Activated CD8-positive, alpha-beta T cell treated with anti-CD3 and anti-CD28 coated beads for 36 hours (primary cell): ENCODE measurements around the gene IL4I1. TPM values are rescaled to one million over a fixed set of nuclear protein-coding genes. Genes with fewer than 3 reads are reported as not detected.

Experiments
- ATAC-seq: fragments of 200-7000 bp; cut with Tn5 transposase; one replicate; pipeline ENCODE4 v1.10.0; 2021; ENCODE audit warnings: mild to moderate bottlenecking, moderate library complexity
- CTCF ChIA-PET: fragments of 350-600 bp; sonication (Branson Sonifier 250); formaldehyde crosslinking; loops from one replicate; lab custom pipeline; 2021; ENCODE audit warnings: antibody characterized with exemption; lab: Charles Lee
- POLR2A ChIA-PET: fragments of 350-600 bp; sonication (Branson Sonifier 250); formaldehyde crosslinking; loops from one replicate; lab custom pipeline; 2021; ENCODE audit warnings: antibody characterized with exemption; lab: Charles Lee
- DNase-seq: peaks from one replicate; pipeline ENCODE4 v3.0.0-alpha.2; 2020
- H3K27ac Mint-ChIP-seq: one replicate; pipeline ENCODE4 v1.8.0; 2021; ENCODE audit warnings: mild to moderate bottlenecking, mixed read lengths
- H3K27me3 Mint-ChIP-seq: one replicate; pipeline ENCODE4 v1.8.0; 2021; ENCODE audit warnings: mixed read lengths
- H3K36me3 Mint-ChIP-seq: one replicate; pipeline ENCODE4 v1.8.0; 2021; ENCODE audit warnings: low read depth, mixed read lengths
- H3K4me1 Mint-ChIP-seq: one replicate; pipeline ENCODE4 v1.8.0; 2021; ENCODE audit warnings: low read depth, mixed read lengths
- H3K4me3 Mint-ChIP-seq: one replicate; pipeline ENCODE4 v1.8.0; 2021; ENCODE audit warnings: mild to moderate bottlenecking, moderate library complexity, mixed read lengths
- H3K9me3 Mint-ChIP-seq: one replicate; pipeline ENCODE4 v1.8.0; 2021; ENCODE audit warnings: mixed read lengths
- CTCF ChIP-seq: fragments of 200-600 bp; IDR thresholded peaks from one replicate; pipeline ENCODE4 v1.8.0; 2022; ENCODE audit warnings: antibody characterized with exemption, mild to moderate bottlenecking
- intact Hi-C: fragments of 100-400 bp; cut with micrococcal nuclease; formaldehyde crosslinking; loops from one replicate; pipeline ENCODE4 v1.10.0; 2022
- total RNA-seq, 2 experiments: library from RNA; stranded (reverse); gene quantifications; one replicate each; pipeline ENCODE4 v1.2.3, GENCODE V29; 2021

The IL4I1 gene
- total RNA-seq, 2 experiments from 2014 or later: 16.1 to 16.2 TPM

- TF ChIP-seq CTCF: no peak
- H3K27ac Mint-ChIP-seq: peak overlapping the region; percentile 34
- peaks cover 45% of the 10 kb centered on the region for H3K4me1 Mint-ChIP-seq
- no peaks in the 10 kb centered on the region for H3K27me3 Mint-ChIP-seq
- POLR2A ChIA-PET: interaction anchor here (1.1 to 8.9 kb wide), 3 partner anchors 15 to 37 kb away, joined by 4 to 48 read pairs (median 9); partner anchors contain the start of genes AKT1S1, ATF5 and NUP62
- H3K4me3 Mint-ChIP-seq: no peak overlapping the region
- ATAC-seq (no peak), DNase-seq (no peak)
- no peaks in the 10 kb centered on the region for H3K9me3 Mint-ChIP-seq
- intact Hi-C loops: no loop called here
- CTCF ChIA-PET: interaction anchor here (1.8 to 2.7 kb wide), 2 partner anchors 10 to 14 kb away, joined by 10 read pairs; no protein-coding TSS in a partner anchor
- H3K36me3 Mint-ChIP-seq: peaks cover 11% of the 10 kb centered on the region
Measured at GRCh38 chr19:49891393-49891792, 5.3 kb downstream of the IL4I1 start.

- Mint-ChIP-seq H3K36me3 (peaks cover 11% of the 10 kb centered on the region), H3K27me3 (no peaks in the 10 kb centered on the region), H3K4me3 (peak overlapping the region; percentile 68), H3K4me1 (peaks cover 38% of the 10 kb centered on the region), H3K9me3 (no peaks in the 10 kb centered on the region), H3K27ac (peak overlapping the region; percentile 76)
- intact Hi-C loops: no loop called here
- CTCF ChIA-PET: interaction anchor here (1.1 to 2.7 kb wide), 7 partner anchors 9 to 24 kb away, joined by 4 to 10 read pairs (median 6); no protein-coding TSS in a partner anchor
- peak; percentile 46 for TF ChIP-seq CTCF
- ATAC-seq (peak; percentile 80), DNase-seq (peak; percentile 77)
- POLR2A ChIA-PET: interaction anchor here (0.5 to 8.9 kb wide), 6 partner anchors 9 to 38 kb away, joined by 3 to 48 read pairs (median 4); partner anchors contain the start of genes AKT1S1, ATF5 and NUP62
Measured at GRCh38 chr19:49890349-49891311, 6.1 kb downstream of the IL4I1 start.

- ATAC-seq: peak; percentile 68
- intact Hi-C loops: no loop called here
- H3K4me3 Mint-ChIP-seq: peak overlapping the region; percentile 68
- H3K36me3 Mint-ChIP-seq: peaks cover 15% of the 10 kb centered on the region
- peak overlapping the region; percentile 76 for H3K27ac Mint-ChIP-seq
- peaks cover 31% of the 10 kb centered on the region for H3K4me1 Mint-ChIP-seq
- H3K27me3 Mint-ChIP-seq: no peaks in the 10 kb centered on the region
- TF ChIP-seq CTCF: peak; percentile 87
- POLR2A ChIA-PET: interaction anchor here (0.9 to 8.9 kb wide), 5 partner anchors 11 to 38 kb away, joined by 3 to 48 read pairs (median 3); partner anchors contain the start of genes AKT1S1, ATF5 and NUP62
- DNase-seq: peak; percentile 83
- H3K9me3 Mint-ChIP-seq: no peaks in the 10 kb centered on the region
- CTCF ChIA-PET: interaction anchor here (1.1 to 2.7 kb wide), 7 partner anchors 9 to 25 kb away, joined by 4 to 10 read pairs (median 6); no protein-coding TSS in a partner anchor
Measured at GRCh38 chr19:49889687-49890348, 6.9 kb downstream of the IL4I1 start.

- DNase-seq: no peak
- CTCF ChIA-PET: interaction anchor here (1.1 to 2.7 kb wide), 8 partner anchors 9 to 25 kb away, joined by 4 to 10 read pairs (median 4); partner anchors contain the start of genes AKT1S1 and TBC1D17
- POLR2A ChIA-PET: interaction anchor here (1.2 to 8.9 kb wide), 4 partner anchors 10 to 40 kb away, joined by 3 to 48 read pairs (median 8); partner anchors contain the start of genes AKT1S1, ATF5 and NUP62
- Mint-ChIP-seq H3K4me3 (no peak overlapping the region), H3K27me3 (no peaks in the 10 kb centered on the region), H3K9me3 (no peaks in the 10 kb centered on the region), H3K27ac (no peak overlapping the region), H3K36me3 (peaks cover 20% of the 10 kb centered on the region), H3K4me1 (peaks cover 28% of the 10 kb centered on the region)
- no peak for ATAC-seq
- intact Hi-C loops: no loop called here
- no peak for TF ChIP-seq CTCF
Measured at GRCh38 chr19:49889038-49889686, 7.5 kb downstream of the IL4I1 start.
